Cardiac muscle cell (in vitro differentiated cells and primary cell): ENCODE results near the gene RELB. TPM values are rescaled to one million over a fixed set of nuclear protein-coding genes. Genes with fewer than 3 reads are reported as not detected.

Source experiments
- DNase-seq, 2 donors: peaks; one replicate each; pipeline versions ENCODE4 v3.0.0 to v3.0.0-alpha.2; 2010 to 2017; ENCODE audit warnings: low read depth in 1 of 2, low spot score in 1 of 2
- H3K27ac ChIP-seq: fragments of 200-600 bp; sonication (generic); 2 replicates; pipeline ENCODE4 v1.5.1; 2016
- H3K27me3 ChIP-seq: fragments of 200-600 bp; sonication (generic); 2 replicates; pipeline ENCODE4 v1.6.0; 2016; ENCODE audit warnings: control low read depth
- H3K36me3 ChIP-seq: fragments of 200-600 bp; sonication (generic); 2 replicates; pipeline ENCODE4 v1.5.1; 2016; ENCODE audit warnings: control low read depth
- H3K4me1 ChIP-seq: fragments of 200-600 bp; sonication (generic); 2 replicates; pipeline ENCODE4 v1.8.1; 2017; ENCODE audit warnings: low read depth, mild to moderate bottlenecking, mixed run types
- H3K4me3 ChIP-seq: fragments of 200-600 bp; sonication (generic); 2 replicates; pipeline ENCODE4 v1.5.1; 2016; ENCODE audit warnings: mild to moderate bottlenecking
- H3K9me3 ChIP-seq: fragments of 200-600 bp; sonication (generic); 2 replicates; pipeline ENCODE4 v1.5.1; 2017; ENCODE audit warnings: low read depth, mild to moderate bottlenecking, control low read depth
- polyA plus RNA-seq: library from polyadenylated mRNA; unstranded; fragments of >200 nt; fragmentation: Nextera tagmentation; extraction: Ambion mirVana; gene quantifications from 2 replicates; pipeline ENCODE4 v1.2.1, GENCODE V29; 2016
- total RNA-seq: library from RNA; depleted of rRNA; stranded (reverse); fragments of >200 nt; gene quantifications from 2 replicates; pipeline ENCODE4 v1.2.3, GENCODE V29; 2016
- TF ChIP-seq, protein P1 (sequence below): IDR thresholded peaks from 2 replicates; pipeline ENCODE4 v1.5.1; 2012; ENCODE audit warnings: low read depth, mild to moderate bottlenecking, low read length

RELB gene
- total and polyA plus RNA-seq, 2 experiments from 2014 or later, result 1.3 to 3.1 TPM

DNA sequence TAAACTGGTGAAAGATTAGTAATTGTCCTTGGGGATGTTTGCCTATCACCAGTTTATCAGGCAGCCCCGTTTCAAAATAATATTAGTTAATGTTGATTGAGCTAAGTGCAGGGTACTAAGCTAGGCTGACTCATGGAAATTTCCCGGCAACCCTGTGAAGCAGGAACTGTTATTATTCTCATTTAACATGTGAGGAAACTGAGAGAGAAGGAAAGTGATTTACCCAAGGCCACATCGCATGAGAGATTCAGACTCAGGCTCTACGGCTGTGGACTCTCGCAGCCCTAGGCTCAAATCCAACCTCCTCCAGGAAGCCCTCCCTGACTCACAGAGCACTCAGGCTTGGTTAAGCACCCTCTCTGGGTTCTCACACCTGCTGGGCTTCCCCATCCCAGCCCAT lies 26.4 kb upstream of the RELB start:
- no peak overlapping the region for H3K27ac ChIP-seq
- H3K9me3 ChIP-seq, result no peaks in the 10 kb centered on the region
- H3K36me3 ChIP-seq, result peaks cover 47% of the 10 kb centered on the region
- TF ChIP-seq, protein P1, sequence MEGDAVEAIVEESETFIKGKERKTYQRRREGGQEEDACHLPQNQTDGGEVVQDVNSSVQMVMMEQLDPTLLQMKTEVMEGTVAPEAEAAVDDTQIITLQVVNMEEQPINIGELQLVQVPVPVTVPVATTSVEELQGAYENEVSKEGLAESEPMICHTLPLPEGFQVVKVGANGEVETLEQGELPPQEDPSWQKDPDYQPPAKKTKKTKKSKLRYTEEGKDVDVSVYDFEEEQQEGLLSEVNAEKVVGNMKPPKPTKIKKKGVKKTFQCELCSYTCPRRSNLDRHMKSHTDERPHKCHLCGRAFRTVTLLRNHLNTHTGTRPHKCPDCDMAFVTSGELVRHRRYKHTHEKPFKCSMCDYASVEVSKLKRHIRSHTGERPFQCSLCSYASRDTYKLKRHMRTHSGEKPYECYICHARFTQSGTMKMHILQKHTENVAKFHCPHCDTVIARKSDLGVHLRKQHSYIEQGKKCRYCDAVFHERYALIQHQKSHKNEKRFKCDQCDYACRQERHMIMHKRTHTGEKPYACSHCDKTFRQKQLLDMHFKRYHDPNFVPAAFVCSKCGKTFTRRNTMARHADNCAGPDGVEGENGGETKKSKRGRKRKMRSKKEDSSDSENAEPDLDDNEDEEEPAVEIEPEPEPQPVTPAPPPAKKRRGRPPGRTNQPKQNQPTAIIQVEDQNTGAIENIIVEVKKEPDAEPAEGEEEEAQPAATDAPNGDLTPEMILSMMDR, result no peak
- H3K4me1 ChIP-seq, result no peaks in the 10 kb centered on the region
- DNase-seq, result no peak
- H3K4me3 ChIP-seq, result no peak overlapping the region
- H3K27me3 ChIP-seq, result no peaks in the 10 kb centered on the region

DNA sequence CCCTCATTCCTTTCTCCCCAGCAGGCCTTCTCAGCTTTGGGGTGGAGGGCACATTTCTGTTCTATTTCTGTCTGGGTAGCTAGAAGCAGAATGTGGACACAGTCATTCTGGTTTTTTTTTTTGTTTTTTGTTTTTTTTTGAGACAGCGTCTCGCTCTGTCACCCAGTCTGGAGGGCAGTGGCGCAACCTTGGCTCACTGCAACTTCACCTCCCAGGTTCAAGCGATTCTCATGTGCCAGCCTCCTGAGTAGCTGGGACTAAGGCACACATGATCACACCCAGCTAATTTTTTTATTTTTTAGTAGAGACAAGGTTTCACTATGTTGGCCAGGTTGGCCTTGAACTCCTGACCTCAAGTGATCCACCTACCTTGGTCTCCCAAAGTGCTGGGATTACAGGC lies 25.8 kb upstream of the RELB start:
- Histone ChIP-seq H3K4me3 (no peak overlapping the region), H3K27ac (no peak overlapping the region), H3K36me3 (peaks cover 49% of the 10 kb centered on the region), H3K27me3 (no peaks in the 10 kb centered on the region), H3K4me1 (no peaks in the 10 kb centered on the region), H3K9me3 (no peaks in the 10 kb centered on the region)
- no peak for DNase-seq
- TF ChIP-seq, protein P1, result no peak

DNA sequence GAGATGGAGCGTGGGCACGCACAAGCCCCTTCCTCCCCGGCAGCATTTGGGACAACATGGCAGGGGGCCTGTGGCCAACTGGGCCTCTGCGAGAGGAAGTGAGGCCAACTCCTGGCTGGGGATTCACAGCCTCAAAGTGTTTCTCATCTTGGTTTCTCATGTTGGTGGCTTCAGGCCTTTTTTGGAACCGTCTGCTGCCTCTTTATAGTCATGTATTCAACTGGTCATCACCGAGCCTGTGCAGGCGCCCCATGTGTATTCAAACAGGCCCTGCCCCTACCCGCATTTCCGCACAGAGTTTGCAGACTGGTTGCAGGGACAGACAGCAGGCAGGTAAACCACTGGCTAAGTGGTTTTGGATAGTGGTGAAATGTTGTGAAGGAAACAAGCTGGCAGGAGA lies 17.3 kb upstream of the RELB start:
- Histone ChIP-seq H3K4me1 (no peaks in the 10 kb centered on the region), H3K27me3 (no peaks in the 10 kb centered on the region), H3K36me3 (peaks cover 28% of the 10 kb centered on the region), H3K27ac (no peak overlapping the region), H3K9me3 (no peaks in the 10 kb centered on the region), H3K4me3 (no peak overlapping the region)
- DNase-seq, result no peak
- TF ChIP-seq, protein P1, result no peak

DNA sequence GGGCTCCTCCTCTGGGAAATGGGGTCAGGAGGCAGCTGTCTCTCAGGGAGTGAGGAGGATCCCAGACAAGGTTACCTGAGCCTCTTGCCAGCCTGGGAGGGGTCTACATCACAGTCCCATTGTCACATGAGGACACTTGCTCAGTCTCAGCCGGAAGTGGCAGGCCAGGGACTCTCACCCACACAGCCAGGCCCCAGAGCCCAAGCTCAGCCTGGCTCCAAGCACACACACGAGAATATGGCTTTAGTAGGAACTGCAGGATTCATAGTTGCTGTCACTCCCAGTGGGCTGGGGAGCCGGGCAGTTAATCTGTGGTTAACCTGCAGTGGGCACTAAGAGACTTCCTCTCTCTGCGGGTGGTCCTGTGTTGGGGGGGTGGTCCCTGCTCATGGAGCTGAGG lies 15.8 kb upstream of the RELB start:
- DNase-seq, result no peak
- Histone ChIP-seq H3K27me3 (no peaks in the 10 kb centered on the region), H3K36me3 (peaks cover 21% of the 10 kb centered on the region)

DNA sequence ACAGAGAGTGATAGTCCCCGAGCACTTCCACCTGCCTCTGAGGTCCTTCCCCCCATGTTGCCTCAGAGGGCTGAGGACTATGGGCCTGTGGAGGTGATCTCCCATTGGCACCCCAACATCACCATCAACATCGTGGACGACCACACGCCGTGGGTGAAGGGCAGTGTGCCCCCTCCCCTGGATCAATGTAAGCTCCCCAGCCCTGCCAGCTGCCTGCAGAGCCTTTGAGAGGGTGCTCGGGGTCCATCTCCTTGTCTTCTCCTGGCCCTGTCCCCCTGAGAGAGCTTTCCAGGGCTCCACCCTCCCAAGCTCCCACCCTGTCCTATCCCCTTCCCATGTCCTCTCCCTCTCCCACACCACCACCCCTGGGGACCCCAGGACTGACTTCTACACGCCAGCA lies 14.9 kb upstream of the RELB start:
- TF ChIP-seq, protein P1, result no peak
- peaks cover 25% of the 10 kb centered on the region for H3K36me3 ChIP-seq
- no peak for DNase-seq

More for the DNA sequence above, 15.8 kb upstream of the RELB start:
- H3K27ac ChIP-seq, result no peak overlapping the region
- H3K9me3 ChIP-seq, result no peaks in the 10 kb centered on the region
- no peaks in the 10 kb centered on the region for H3K4me1 ChIP-seq
- H3K4me3 ChIP-seq, result no peak overlapping the region
- TF ChIP-seq, protein P1, result no peak

More for the DNA sequence above, 14.9 kb upstream of the RELB start:
- Histone ChIP-seq H3K4me1 (no peaks in the 10 kb centered on the region), H3K9me3 (no peaks in the 10 kb centered on the region), H3K4me3 (no peak overlapping the region), H3K27me3 (no peaks in the 10 kb centered on the region), H3K27ac (no peak overlapping the region)
